SU-DHL-6 (cell line): ENCODE measurements around the gene NEIL3.

ENCODE experiments used
- CTCF ChIP-seq: fragments of 200-600 bp; sonication (generic); IDR thresholded peaks from one replicate; pipeline ENCODE4 v1.5.1; 2017; ENCODE audit warnings: antibody characterized with exemption, mild to moderate bottlenecking, low read length, moderate library complexity; ENCODE audit not compliant: insufficient read depth, poor library complexity, severe bottlenecking
- EZH2phosphoT487 ChIP-seq: fragments of 200-600 bp; sonication (generic), shearing (Covaris generic); conservative IDR thresholded peaks from 2 replicates; pipeline ENCODE4 v1.6.1; 2018; ENCODE audit warnings: mild to moderate bottlenecking, antibody characterized with exemption, low read length, moderate library complexity, mixed read lengths

DNA sequence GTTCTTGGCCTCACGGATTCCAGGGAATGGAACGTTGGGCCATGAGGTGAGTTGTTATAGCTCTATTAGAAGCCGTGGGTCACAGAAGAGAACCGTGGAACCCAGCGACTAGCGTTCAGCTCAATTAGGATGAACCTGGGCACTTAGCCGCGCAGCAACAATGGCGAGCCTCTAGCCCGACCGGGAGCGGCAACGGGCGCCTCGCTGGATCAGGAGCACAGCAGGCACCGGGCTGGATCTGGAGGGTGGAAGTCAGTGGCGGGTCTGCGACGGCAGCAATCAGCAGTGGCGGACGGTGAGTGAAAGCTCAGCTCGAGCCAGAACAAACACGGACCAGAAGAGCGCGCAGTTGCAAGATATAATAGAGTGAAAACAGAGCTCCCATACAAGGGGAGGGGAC is 98.3 kb downstream of the NEIL3 start:
- TF ChIP-seq CTCF = no peak
- no peak for TF ChIP-seq EZH2phosphoT487
